ENCODE data around the gene MAP6D1. TPM values are rescaled to one million over a fixed set of nuclear protein-coding genes. Genes with fewer than 3 reads are reported as not detected.

Gene MAP6D1
- total and polyA plus RNA-seq, 2 donors (not counting 1 experiment from before 2014, with no cell fraction given): 0.83 to 2.1 TPM

- Histone ChIP-seq H3K4me2 (ENCODE audit: extremely low read depth, insufficient read depth, low read length) (no peak overlapping the region), H3K4me3 (replicated peaks in 1 of 4; ENCODE audit: control extremely low read depth in 1 of 4, insufficient read depth in 1 of 4, low read depth in 3 of 4, low read length in 4 of 4) (no peak overlapping the region), H4K20me1 (ENCODE audit: control insufficient read depth, extremely low read depth, insufficient read depth, low read length) (no peaks in the 10 kb centered on the region), H2AFZ (ENCODE audit: low read length) (no peak overlapping the region), H3K9me3 (ENCODE audit: control insufficient read depth, insufficient read depth, low read depth, low read length) (no peaks in the 10 kb centered on the region), H3K4me1 (ENCODE audit: control insufficient read depth, extremely low read depth, insufficient read depth, low read length) (no peaks in the 10 kb centered on the region), H3K27me3 (ENCODE audit: control insufficient read depth, insufficient read depth, low read length) (no peaks in the 10 kb centered on the region), H3K79me2 (ENCODE audit: control insufficient read depth, insufficient read depth, low read length) (no peaks in the 10 kb centered on the region), H3K27ac (ENCODE audit: insufficient read depth, low read length) (no peak overlapping the region), H3K36me3 (ENCODE audit: control insufficient read depth, insufficient read depth, low read length) (peaks cover 3% of the 10 kb centered on the region), H3K9ac (ENCODE audit: insufficient read depth, low read length) (no peak overlapping the region)
- no peak for DNase-seq (ENCODE audit: low read depth in 2 of 2)
- TF ChIP-seq EZH2 (IDR thresholded peaks at IDR 0.05; ENCODE audit: low read length, missing control alignments): no peak
- TF ChIP-seq, protein P1, sequence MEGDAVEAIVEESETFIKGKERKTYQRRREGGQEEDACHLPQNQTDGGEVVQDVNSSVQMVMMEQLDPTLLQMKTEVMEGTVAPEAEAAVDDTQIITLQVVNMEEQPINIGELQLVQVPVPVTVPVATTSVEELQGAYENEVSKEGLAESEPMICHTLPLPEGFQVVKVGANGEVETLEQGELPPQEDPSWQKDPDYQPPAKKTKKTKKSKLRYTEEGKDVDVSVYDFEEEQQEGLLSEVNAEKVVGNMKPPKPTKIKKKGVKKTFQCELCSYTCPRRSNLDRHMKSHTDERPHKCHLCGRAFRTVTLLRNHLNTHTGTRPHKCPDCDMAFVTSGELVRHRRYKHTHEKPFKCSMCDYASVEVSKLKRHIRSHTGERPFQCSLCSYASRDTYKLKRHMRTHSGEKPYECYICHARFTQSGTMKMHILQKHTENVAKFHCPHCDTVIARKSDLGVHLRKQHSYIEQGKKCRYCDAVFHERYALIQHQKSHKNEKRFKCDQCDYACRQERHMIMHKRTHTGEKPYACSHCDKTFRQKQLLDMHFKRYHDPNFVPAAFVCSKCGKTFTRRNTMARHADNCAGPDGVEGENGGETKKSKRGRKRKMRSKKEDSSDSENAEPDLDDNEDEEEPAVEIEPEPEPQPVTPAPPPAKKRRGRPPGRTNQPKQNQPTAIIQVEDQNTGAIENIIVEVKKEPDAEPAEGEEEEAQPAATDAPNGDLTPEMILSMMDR (conservative IDR thresholded peaks at IDR 0.05 in 1 of 2, IDR thresholded peaks at IDR 0.05 in 1 of 2; ENCODE audit: low read depth in 1 of 2, low read length in 2 of 2): no peak
Observed at GRCh38 chr3:183818706-183819624, 6.4 kb downstream of the MAP6D1 start.

DNA sequence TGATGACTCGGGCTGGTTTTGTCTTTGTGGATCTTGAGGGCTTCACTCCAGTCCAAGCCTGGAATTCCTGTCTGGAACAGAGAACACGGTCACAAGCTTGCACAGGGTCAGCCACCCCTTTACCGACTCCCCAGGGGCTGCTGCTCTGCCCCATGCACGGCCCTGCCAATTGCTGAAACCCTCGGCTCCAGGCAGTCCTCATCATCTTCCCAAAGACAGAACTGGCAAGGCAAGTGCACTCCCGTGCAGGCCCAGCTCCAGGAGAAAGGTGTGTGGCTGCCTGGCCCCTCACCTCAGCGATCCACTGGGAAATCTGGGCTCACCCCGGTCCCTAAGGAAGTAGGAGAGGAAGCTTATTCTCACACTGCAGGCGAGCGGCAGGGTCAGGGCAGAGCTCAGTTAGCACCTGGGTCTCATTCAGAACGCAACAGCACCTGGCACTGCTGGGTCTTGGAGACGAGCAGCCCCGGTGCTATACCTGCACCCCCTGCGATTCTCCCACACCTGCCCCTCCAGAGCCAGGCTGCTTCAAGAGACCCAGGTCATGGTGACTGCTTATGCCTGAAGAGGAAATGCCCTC is 7.2 kb downstream of the MAP6D1 start:
- H3K79me2 ChIP-seq (ENCODE audit: control insufficient read depth, insufficient read depth, low read length): no peaks in the 10 kb centered on the region
- H3K4me3 ChIP-seq (replicated peaks in 1 of 4; ENCODE audit: control extremely low read depth in 1 of 4, insufficient read depth in 1 of 4, low read depth in 3 of 4, low read length in 4 of 4): no peak overlapping the region
- H3K9me3 ChIP-seq (ENCODE audit: control insufficient read depth, insufficient read depth, low read depth, low read length): no peaks in the 10 kb centered on the region
- H3K27me3 ChIP-seq (ENCODE audit: control insufficient read depth, insufficient read depth, low read length): no peaks in the 10 kb centered on the region
- TF ChIP-seq, protein P1 (conservative IDR thresholded peaks at IDR 0.05 in 1 of 2, IDR thresholded peaks at IDR 0.05 in 1 of 2; ENCODE audit: low read depth in 1 of 2, low read length in 2 of 2): no peak
- no peak for TF ChIP-seq EZH2 (IDR thresholded peaks at IDR 0.05; ENCODE audit: low read length, missing control alignments)
- no peak overlapping the region for H3K9ac ChIP-seq (ENCODE audit: insufficient read depth, low read length)
- H3K4me1 ChIP-seq (ENCODE audit: control insufficient read depth, extremely low read depth, insufficient read depth, low read length): no peaks in the 10 kb centered on the region
- no peak for DNase-seq (ENCODE audit: low read depth in 2 of 2)
- H3K27ac ChIP-seq (ENCODE audit: insufficient read depth, low read length): no peak overlapping the region
- H3K4me2 ChIP-seq (ENCODE audit: extremely low read depth, insufficient read depth, low read length): no peak overlapping the region
- no peak overlapping the region for H2AFZ ChIP-seq (ENCODE audit: low read length)
- peaks cover 3% of the 10 kb centered on the region for H3K36me3 ChIP-seq (ENCODE audit: control insufficient read depth, insufficient read depth, low read length)
- H4K20me1 ChIP-seq (ENCODE audit: control insufficient read depth, extremely low read depth, insufficient read depth, low read length): no peaks in the 10 kb centered on the region

GRCh38 chr3:183817639-183818038 is 7.7 kb downstream of the MAP6D1 start:
- no peaks in the 10 kb centered on the region for H3K79me2 ChIP-seq (ENCODE audit: control insufficient read depth, insufficient read depth, low read length)
- no peaks in the 10 kb centered on the region for H3K27me3 ChIP-seq (ENCODE audit: control insufficient read depth, insufficient read depth, low read length)
- no peak overlapping the region for H2AFZ ChIP-seq (ENCODE audit: low read length)
- no peak overlapping the region for H3K27ac ChIP-seq (ENCODE audit: insufficient read depth, low read length)
- no peaks in the 10 kb centered on the region for H4K20me1 ChIP-seq (ENCODE audit: control insufficient read depth, extremely low read depth, insufficient read depth, low read length)
- H3K9me3 ChIP-seq (ENCODE audit: control insufficient read depth, insufficient read depth, low read depth, low read length): no peaks in the 10 kb centered on the region
- no peaks in the 10 kb centered on the region for H3K4me1 ChIP-seq (ENCODE audit: control insufficient read depth, extremely low read depth, insufficient read depth, low read length)
- H3K4me3 ChIP-seq (replicated peaks in 1 of 4; ENCODE audit: control extremely low read depth in 1 of 4, insufficient read depth in 1 of 4, low read depth in 3 of 4, low read length in 4 of 4): no peak overlapping the region
- H3K36me3 ChIP-seq (ENCODE audit: control insufficient read depth, insufficient read depth, low read length): peaks cover 3% of the 10 kb centered on the region
- no peak for TF ChIP-seq EZH2 (IDR thresholded peaks at IDR 0.05; ENCODE audit: low read length, missing control alignments)
- TF ChIP-seq, protein P1 (conservative IDR thresholded peaks at IDR 0.05 in 1 of 2, IDR thresholded peaks at IDR 0.05 in 1 of 2; ENCODE audit: low read depth in 1 of 2, low read length in 2 of 2): no peak
- DNase-seq (ENCODE audit: low read depth in 2 of 2): no peak
- H3K9ac ChIP-seq (ENCODE audit: insufficient read depth, low read length): no peak overlapping the region
- no peak overlapping the region for H3K4me2 ChIP-seq (ENCODE audit: extremely low read depth, insufficient read depth, low read length)

Data from fibroblast of lung (primary cell).